Cardiac fibroblast (primary cell): ENCODE measurements around the gene CRYGD.

ENCODE experiments used
- DNase-seq, 2 donors: peaks; one replicate each; pipeline versions ENCODE4 v3.0.0 to v3.0.0-alpha.2; 2010; ENCODE audit warnings: low read depth in 2 of 2
- H3K4me3 ChIP-seq, 2 donors: replicated peaks in 1 of 2; 1 replicate in 1 of 2; 2 replicates in 1 of 2; pipeline ENCODE4 v1.5.1; 2011; ENCODE audit warnings: low read depth in 2 of 2, low read length in 2 of 2, mild to moderate bottlenecking in 2 of 2, moderate library complexity in 1 of 2
- CTCF ChIP-seq: IDR thresholded peaks from one replicate; pipeline ENCODE4 v1.5.1; 2011; ENCODE audit warnings: low read depth, mild to moderate bottlenecking, low read length, inconsistent platforms

CRYGD gene

DNA sequence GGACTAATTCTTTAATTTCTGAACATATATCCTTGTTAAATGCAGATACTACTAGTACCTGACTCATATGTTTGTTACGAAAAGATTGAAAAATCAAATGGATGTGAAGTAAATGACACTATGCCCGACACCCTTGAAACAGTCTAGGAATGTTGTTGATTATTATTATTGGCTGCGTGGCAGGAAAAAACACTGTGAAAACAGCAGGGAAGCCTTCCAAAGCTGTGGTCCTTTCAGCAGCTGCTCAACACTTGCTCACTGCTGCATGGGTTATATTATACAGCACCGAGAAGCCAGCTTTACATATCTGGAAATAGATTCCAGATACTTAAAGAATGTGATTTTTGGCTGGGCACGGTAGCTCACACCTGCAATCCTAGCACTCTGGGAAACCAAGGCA is 26.5 kb downstream of the CRYGD start:
- no peak overlapping the region for H3K4me3 ChIP-seq
- peak; percentile 57 to 62 for DNase-seq
- no peak for TF ChIP-seq CTCF

GRCh38 chr2:208097313-208097712 is 27.0 kb downstream of the CRYGD start:
- no peak overlapping the region for H3K4me3 ChIP-seq
- no peak for TF ChIP-seq CTCF
- no peak for DNase-seq

DNA sequence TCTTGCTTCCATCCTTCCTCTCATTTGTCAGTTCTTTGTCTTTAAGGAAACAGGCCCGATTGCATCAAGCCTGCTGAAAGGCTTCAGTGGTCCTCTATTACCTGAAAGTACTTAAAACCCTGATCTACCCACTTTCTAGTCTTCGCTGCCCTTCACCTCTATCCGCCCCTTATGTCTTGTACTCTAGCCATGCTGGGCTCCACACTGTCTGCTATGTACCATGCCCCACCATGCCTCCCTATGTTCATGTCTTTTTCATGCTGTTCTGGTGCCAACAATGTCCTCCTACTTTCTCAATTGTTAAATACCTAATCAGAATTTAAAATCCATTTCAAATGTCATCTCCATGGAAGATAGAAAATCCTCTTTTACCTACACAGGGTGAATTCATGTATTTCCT is 28.2 kb downstream of the CRYGD start:
- TF ChIP-seq CTCF, result no peak
- no peak for DNase-seq
- H3K4me3 ChIP-seq, result no peak overlapping the region

- no peak for TF ChIP-seq CTCF
- H3K4me3 ChIP-seq, result no peak overlapping the region
- DNase-seq, result no peak
Measured at GRCh38 chr2:208093128-208093527, 31.2 kb downstream of the CRYGD start.

- TF ChIP-seq CTCF, result no peak
- DNase-seq, result no peak
- no peak overlapping the region for H3K4me3 ChIP-seq
Measured at GRCh38 chr2:208092093-208092832, 32.1 kb downstream of the CRYGD start.

DNA sequence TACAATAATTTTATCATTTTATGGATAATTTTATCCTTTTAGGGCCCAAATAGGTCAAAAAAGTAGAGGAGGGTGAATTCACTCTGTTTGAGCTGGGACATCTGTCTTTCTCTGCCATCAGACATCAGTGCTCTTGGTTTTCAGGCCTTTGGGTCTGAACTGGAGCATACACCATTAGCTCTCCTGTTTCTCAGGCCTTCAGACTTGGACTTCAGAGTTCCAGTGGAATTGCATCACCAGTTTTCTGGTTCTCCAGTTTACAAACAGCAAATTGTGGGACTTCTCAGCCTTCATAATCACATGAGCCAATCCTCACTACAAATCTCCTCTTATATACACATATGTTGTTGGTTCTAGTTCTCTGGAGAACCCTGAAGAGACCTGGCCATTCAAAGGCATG is 33.9 kb downstream of the CRYGD start:
- DNase-seq, result no peak
- H3K4me3 ChIP-seq, result no peak overlapping the region
- TF ChIP-seq CTCF, result no peak

DNA sequence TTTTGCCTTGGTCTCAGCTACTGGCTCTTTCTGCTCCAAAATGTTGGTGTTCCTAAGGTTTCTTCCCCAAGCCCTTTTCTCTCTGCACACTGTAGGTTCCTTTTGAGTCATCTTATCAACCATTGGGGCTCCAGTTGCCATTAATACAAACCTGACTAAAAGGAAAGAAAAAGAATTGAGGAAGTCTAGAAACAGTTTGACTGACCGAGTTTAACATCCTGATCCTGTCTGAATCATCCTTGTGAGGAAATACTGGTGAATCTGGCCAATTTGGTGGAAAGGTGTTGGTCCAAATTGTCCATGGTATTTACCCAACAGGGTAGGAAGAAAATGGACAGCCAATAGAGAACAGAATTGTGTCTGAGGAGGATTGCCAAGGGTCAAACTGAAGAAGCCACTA is 38.3 kb downstream of the CRYGD start:
- no peak overlapping the region for H3K4me3 ChIP-seq
- no peak for DNase-seq
- TF ChIP-seq CTCF, result no peak
